ENCODE results near the gene LOXL1.

DNA sequence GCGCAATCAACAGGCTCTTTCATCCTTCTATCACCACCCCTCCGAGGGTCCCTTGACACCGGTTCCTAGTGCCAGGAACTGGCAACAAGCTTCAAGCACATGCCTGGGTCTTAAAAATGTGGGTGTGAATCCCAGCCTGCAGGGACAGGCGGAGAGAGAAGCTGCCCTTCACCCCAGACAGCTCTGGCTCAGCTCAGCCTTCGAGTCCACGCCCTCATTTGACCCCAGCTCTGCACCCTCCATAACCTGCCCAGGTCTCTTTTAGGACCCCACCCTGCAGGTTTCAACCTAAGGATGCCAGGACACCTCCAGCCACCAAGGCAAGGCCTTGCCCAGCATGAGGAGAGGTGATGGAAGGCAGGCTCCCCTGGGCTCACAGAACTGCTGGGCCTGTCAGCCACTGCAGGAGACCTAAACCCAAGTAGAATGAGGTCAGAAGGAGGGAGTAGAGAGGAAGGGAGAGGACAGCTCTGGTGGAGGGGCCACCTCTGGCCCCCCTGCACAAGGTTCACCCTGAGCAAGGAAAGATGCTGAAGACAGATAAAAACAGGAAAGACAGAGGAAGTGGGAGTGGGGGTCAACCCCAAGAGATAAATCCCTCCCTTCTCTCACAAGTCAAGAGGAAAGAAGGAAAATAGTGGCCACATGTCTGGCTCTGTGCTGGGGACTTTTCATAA lies 2.6 kb upstream of the LOXL1 start:
- TF ChIP-seq, protein P1, sequence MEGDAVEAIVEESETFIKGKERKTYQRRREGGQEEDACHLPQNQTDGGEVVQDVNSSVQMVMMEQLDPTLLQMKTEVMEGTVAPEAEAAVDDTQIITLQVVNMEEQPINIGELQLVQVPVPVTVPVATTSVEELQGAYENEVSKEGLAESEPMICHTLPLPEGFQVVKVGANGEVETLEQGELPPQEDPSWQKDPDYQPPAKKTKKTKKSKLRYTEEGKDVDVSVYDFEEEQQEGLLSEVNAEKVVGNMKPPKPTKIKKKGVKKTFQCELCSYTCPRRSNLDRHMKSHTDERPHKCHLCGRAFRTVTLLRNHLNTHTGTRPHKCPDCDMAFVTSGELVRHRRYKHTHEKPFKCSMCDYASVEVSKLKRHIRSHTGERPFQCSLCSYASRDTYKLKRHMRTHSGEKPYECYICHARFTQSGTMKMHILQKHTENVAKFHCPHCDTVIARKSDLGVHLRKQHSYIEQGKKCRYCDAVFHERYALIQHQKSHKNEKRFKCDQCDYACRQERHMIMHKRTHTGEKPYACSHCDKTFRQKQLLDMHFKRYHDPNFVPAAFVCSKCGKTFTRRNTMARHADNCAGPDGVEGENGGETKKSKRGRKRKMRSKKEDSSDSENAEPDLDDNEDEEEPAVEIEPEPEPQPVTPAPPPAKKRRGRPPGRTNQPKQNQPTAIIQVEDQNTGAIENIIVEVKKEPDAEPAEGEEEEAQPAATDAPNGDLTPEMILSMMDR (IDR thresholded peaks at IDR 0.05): no peak
- TF ChIP-seq POLR2A (IDR thresholded peaks at IDR 0.05): no peak

Data from testis (tissue), 2 donors.